Vagina (tissue), 2 donors: ENCODE results near the gene CSK.

Experiments
- POLR2A ChIP-seq, 2 donors: fragments of 450-650 bp; IDR thresholded peaks; one replicate each; pipeline ENCODE4 v1.6.1; 2017; ENCODE audit warnings: antibody characterized with exemption in 2 of 2, mild to moderate bottlenecking in 2 of 2, moderate library complexity in 2 of 2
- POLR2AphosphoS5 ChIP-seq, 2 donors: sonication (generic); formaldehyde crosslinking; IDR thresholded peaks; one replicate each; pipeline ENCODE4 v1.9.0; 2017; ENCODE audit warnings: antibody characterized with exemption in 2 of 2, mild to moderate bottlenecking in 2 of 2, low read depth in 1 of 2; ENCODE audit not compliant: insufficient read depth in 1 of 2
- TF ChIP-seq, protein P1 (sequence below), 3 experiments: fragments of 450-650 bp in 2 of 3; fragments of 200-600 bp in 1 of 3; sonication (generic) in 1 of 3; IDR thresholded peaks; one replicate each; pipeline ENCODE4 v1.5.1; 2017 to 2019; ENCODE audit warnings: antibody characterized with exemption in 3 of 3, mild to moderate bottlenecking in 2 of 3, moderate library complexity in 2 of 3

DNA sequence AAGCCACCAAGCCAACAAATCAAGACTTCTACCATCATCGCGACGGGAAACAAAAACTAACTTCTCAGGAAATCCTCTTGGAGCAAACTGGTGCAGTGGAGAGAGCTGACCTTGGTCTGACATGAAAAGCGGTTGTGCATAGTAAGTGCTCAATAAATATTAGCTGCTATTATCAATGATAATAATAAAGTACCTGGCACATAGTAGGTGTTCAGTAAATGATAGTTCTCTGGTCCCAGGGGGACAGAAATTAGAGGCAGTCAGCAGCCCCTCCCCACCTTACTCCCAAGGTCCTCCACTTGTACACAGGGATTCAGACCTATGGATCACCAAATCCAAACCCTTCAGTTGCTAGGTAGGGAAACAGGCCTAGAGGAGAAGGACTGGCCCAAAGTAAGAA, 6.0 kb upstream of the CSK start:
- TF ChIP-seq, protein P1, sequence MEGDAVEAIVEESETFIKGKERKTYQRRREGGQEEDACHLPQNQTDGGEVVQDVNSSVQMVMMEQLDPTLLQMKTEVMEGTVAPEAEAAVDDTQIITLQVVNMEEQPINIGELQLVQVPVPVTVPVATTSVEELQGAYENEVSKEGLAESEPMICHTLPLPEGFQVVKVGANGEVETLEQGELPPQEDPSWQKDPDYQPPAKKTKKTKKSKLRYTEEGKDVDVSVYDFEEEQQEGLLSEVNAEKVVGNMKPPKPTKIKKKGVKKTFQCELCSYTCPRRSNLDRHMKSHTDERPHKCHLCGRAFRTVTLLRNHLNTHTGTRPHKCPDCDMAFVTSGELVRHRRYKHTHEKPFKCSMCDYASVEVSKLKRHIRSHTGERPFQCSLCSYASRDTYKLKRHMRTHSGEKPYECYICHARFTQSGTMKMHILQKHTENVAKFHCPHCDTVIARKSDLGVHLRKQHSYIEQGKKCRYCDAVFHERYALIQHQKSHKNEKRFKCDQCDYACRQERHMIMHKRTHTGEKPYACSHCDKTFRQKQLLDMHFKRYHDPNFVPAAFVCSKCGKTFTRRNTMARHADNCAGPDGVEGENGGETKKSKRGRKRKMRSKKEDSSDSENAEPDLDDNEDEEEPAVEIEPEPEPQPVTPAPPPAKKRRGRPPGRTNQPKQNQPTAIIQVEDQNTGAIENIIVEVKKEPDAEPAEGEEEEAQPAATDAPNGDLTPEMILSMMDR (IDR thresholded peaks at IDR 0.05): no peak
- no peak for TF ChIP-seq POLR2AphosphoS5 (IDR thresholded peaks at IDR 0.05; ENCODE audit: insufficient read depth in 1 of 2, low read depth in 1 of 2)
- no peak for TF ChIP-seq POLR2A (IDR thresholded peaks at IDR 0.05)
